ENCODE results near the gene MUC6.

DNA sequence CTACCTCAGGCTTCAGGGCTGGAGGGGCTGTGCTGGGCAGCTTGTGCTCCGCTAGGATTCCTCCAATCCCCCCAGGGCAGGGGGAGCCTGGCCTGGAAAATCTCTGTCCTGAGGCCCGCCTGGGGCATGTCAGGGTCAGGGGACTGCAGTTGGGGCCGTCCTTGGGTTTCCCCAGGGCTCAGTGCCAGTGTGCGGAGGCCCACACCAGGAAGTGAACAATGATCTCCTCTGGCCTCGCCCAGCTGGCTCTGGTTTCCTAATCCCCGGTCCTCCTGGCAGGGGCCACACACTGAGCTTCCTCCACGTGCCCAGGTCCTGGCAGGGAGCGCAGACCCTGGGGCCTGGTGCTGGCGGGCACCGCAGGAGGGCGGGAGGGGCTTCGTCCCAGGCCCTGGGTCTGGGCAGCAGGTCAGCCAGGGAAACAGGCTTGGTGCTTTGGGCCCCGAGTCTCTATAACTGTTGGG, 36.8 kb upstream of the MUC6 start:
- TF ChIP-seq, protein P1, sequence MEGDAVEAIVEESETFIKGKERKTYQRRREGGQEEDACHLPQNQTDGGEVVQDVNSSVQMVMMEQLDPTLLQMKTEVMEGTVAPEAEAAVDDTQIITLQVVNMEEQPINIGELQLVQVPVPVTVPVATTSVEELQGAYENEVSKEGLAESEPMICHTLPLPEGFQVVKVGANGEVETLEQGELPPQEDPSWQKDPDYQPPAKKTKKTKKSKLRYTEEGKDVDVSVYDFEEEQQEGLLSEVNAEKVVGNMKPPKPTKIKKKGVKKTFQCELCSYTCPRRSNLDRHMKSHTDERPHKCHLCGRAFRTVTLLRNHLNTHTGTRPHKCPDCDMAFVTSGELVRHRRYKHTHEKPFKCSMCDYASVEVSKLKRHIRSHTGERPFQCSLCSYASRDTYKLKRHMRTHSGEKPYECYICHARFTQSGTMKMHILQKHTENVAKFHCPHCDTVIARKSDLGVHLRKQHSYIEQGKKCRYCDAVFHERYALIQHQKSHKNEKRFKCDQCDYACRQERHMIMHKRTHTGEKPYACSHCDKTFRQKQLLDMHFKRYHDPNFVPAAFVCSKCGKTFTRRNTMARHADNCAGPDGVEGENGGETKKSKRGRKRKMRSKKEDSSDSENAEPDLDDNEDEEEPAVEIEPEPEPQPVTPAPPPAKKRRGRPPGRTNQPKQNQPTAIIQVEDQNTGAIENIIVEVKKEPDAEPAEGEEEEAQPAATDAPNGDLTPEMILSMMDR (IDR thresholded peaks at IDR 0.05) = no peak
- TF ChIP-seq, protein P2, sequence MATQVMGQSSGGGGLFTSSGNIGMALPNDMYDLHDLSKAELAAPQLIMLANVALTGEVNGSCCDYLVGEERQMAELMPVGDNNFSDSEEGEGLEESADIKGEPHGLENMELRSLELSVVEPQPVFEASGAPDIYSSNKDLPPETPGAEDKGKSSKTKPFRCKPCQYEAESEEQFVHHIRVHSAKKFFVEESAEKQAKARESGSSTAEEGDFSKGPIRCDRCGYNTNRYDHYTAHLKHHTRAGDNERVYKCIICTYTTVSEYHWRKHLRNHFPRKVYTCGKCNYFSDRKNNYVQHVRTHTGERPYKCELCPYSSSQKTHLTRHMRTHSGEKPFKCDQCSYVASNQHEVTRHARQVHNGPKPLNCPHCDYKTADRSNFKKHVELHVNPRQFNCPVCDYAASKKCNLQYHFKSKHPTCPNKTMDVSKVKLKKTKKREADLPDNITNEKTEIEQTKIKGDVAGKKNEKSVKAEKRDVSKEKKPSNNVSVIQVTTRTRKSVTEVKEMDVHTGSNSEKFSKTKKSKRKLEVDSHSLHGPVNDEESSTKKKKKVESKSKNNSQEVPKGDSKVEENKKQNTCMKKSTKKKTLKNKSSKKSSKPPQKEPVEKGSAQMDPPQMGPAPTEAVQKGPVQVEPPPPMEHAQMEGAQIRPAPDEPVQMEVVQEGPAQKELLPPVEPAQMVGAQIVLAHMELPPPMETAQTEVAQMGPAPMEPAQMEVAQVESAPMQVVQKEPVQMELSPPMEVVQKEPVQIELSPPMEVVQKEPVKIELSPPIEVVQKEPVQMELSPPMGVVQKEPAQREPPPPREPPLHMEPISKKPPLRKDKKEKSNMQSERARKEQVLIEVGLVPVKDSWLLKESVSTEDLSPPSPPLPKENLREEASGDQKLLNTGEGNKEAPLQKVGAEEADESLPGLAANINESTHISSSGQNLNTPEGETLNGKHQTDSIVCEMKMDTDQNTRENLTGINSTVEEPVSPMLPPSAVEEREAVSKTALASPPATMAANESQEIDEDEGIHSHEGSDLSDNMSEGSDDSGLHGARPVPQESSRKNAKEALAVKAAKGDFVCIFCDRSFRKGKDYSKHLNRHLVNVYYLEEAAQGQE (IDR thresholded peaks at IDR 0.05; ENCODE audit: insufficient read depth in 1 of 2, low read depth in 2 of 2, low read length in 1 of 2) = no peak
- TF ChIP-seq POLR2AphosphoS5 (IDR thresholded peaks at IDR 0.05; ENCODE audit: low read depth, low read length) = no peak
- TF ChIP-seq SIN3A (IDR thresholded peaks at IDR 0.05; ENCODE audit: borderline replicate concordance, insufficient read depth, low read depth, low read length) = no peak
